A549 (cell line): Measurements from ENCODE around the gene NEDD4L.

Source experiments
- POLR2A ChIP-seq: IDR thresholded peaks from 2 replicates; pipeline ENCODE4 v1.6.1; 2012; ENCODE audit warnings: mild to moderate bottlenecking, low read length
- REST ChIP-seq: fragments of 200-600 bp; sonication (generic); IDR thresholded peaks from 2 replicates; pipeline ENCODE4 v1.6.1; 2016; ENCODE audit warnings: antibody characterized with exemption, mild to moderate bottlenecking, moderate library complexity

- TF ChIP-seq POLR2A = no peak
- TF ChIP-seq REST = no peak
Observed at GRCh38 chr18:58228762-58229161, 184.7 kb downstream of the NEDD4L start.
